HG02763 (cell line): ENCODE results near the gene STAB1.

Experiments
- ATAC-seq: cut with Tn5 transposase; IDR thresholded peaks from one replicate; pipeline ENCODE4 v1.9.1; 2021; ENCODE audit warnings: mild to moderate bottlenecking, moderate library complexity; ENCODE audit not compliant: unreplicated experiment

STAB1 gene

GRCh38 chr3:52532838-52533622 is 37.9 kb downstream of the STAB1 start:
- ATAC-seq: no peak

DNA sequence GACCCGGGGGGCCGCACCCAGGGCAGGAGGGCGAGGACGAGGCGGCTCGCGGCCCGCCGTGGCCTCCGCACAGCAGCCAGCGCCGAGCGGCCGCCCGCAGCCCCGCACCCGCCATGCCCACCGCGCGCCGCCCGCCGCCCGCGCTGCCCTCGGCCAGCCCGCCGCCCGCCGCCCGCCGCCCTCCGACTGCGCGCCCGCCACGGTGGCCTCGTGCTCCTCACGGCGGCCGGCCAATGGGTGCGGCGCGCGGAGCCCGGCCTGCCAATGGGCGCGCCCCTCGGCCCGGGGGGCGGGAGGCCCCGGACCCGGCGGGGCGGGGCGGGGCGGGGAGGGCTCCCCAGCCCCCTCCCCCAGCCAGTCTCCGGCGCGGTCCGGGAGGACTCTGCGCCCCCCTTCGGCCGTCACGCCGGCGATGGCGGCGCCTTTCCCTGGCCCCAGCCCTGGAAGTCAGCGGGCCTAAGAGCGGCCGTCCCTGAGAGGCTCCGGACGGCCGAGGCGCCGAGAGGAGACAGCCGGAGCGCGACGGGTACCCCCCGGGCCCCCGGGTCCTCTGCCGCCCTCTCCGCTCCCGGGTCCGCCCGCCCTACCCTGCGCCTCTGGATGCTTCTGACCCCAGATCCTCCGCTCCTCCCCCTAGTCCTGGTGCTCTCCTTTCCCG is 38.6 kb downstream of the STAB1 start, which contains the start of gene NT5DC2:
Gene NT5DC2, minus strand, starts transcription at position 235 of the 658 bp plus-strand sequence. Its CDS starts 120 bp downstream, at position 115.
- peak; percentile 27 for ATAC-seq

DNA sequence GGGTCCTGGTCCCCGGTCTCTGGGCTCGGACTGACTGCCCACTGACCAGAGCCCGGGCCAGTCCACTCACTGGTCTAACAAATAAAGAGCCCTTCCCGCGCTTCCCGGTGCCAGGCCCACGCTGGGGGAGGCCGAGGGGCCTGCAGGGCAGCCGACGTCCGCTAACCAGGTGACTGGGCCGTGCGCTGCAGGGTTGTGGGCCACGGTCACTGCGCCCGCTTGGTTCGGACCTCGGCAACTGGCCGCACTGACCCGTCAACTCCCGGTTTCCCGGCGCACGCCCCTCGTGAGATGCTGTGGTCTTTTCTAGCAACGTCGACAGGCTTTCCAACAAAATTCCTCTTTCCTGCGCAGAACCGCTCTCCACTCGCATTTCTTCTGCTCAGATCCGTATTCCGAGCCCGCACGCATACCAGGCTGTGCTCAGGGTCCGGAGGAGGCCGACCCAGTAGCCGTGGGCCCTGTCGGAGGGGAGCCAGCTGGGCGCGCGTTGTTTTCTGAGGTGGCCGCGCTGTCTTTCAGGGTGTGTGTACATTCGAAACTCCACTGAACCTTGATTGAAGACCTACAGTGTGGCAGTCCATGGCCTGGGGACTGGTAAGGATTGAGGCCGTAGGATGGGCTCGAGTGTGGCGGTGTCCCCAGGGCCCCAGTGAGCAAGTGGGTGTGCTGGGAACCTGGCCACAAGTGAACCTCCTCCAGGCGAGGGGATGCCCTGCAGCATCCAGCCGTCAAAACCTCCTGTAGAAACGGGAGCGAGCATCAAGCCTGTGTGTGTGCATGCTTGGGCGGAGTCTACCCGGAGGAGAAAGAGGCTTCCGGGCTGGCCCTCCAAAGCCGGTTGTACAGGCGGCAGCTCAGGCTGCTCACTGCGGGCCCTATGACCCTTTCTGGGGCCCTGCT is 39.4 kb downstream of the STAB1 start:
- ATAC-seq: no peak

DNA sequence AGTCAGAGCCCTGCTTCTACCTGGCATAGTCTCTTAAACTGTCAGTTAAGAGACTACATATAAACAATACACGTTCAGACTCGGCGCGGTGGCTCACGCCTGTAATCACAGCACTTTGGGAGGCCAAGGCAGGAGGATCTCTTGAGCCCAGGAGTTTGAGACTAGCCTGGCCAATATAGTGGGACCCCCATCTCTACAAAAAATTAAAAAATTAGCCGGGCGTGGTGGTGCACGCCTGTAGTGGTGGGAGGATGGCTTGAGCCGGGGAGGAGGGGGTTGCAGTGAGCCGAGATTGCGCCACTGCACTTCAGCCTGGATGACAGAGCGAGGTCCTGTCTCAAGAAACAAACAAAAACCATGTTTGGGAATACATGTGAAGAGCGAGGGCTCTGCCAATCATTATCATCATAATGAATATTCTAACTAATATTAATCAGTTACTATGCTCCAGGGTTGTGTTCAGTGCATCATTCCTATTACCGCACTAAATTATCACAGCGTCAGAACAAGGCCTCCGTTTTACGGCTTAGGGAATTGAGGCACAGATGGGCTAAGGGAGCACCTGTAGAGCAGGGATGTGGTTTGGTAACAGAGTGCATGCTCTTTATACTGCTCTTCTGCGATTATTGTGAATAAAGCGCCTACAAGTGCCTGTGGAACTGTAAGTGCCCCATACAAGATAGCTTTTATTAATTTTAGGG is 40.4 kb downstream of the STAB1 start:
- no peak for ATAC-seq

GRCh38 chr3:52536112-52536368 is 40.9 kb downstream of the STAB1 start:
- ATAC-seq: no peak

DNA sequence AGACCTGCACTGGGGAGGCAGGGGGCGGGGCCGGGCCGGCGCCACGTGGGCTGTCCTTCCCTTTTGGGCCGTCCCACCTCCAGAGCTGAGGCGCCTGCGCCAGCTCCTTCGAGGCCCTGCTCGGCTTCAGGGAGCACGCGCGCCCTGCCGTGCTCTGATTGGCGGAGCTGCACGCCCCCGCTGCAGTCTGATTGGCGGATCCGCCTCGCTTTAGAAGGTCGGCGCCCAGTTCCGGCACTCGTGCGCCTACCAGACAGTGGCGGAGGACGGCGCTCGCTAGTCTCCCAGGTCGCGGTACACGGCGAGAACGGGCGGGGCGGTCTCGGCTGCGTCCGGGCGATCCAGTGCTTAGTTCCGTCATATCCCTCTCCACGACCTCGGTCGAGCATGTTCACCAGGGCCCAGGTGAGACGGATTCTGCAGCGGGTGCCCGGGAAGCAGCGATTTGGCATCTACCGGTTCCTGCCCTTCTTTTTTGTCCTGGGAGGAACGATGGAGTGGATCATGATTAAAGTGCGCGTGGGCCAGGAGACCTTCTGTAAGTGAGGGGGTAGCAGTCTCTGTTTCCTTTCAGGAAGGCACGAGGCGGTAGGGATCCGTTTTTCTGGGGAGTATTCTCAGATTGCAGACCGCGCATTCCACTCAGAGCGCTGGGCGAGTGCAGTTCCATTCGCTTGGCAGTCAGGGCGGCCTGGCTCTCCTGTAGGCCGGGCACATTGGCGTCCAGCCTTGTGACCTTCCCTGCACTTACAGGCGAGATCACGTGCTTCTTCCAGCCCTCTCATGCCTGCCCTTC is 41.4 kb downstream of the STAB1 start, which contains the start of gene UQCC5:
Gene UQCC5, plus strand, starts transcription at position 237 of the 796 bp plus-strand sequence. Its CDS starts 151 bp downstream, at position 388.
- ATAC-seq: peak; percentile 86

- no peak for ATAC-seq
Measured at GRCh38 chr3:52537165-52537620, 42.1 kb downstream of the STAB1 start.

DNA sequence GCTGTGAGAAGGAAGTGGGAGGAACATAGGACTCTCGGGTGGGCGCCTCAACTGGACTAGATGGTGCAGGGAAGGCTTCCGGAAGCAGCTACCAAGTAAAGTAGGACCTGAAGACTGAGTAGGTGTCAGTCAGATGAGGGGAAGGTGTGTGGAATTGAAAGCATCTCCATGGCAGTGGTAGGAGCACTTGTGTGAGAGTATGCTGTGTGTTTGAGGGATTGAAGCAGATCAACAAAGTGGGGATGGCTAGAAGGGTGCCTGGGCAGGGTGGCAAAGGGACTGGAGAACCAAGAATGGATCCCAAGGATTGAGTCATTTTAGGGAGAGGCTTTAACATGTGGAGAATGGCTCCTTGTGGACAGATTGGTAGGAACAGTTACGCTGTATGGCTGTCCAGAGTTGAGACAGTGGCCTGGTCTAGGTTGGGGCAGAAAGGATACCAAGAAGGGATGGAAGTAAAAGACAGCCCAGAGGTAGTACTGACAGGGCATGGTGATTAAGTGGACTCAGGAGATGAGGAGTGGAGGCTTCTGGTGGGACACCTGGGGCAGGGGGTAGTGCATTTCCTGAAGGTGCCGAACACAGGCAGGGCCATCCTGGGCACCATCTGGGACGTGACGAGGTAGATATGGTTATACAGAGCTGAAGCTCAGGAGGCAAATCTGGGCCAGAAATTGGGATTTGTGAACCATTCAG is 42.7 kb downstream of the STAB1 start:
- ATAC-seq: no peak

DNA sequence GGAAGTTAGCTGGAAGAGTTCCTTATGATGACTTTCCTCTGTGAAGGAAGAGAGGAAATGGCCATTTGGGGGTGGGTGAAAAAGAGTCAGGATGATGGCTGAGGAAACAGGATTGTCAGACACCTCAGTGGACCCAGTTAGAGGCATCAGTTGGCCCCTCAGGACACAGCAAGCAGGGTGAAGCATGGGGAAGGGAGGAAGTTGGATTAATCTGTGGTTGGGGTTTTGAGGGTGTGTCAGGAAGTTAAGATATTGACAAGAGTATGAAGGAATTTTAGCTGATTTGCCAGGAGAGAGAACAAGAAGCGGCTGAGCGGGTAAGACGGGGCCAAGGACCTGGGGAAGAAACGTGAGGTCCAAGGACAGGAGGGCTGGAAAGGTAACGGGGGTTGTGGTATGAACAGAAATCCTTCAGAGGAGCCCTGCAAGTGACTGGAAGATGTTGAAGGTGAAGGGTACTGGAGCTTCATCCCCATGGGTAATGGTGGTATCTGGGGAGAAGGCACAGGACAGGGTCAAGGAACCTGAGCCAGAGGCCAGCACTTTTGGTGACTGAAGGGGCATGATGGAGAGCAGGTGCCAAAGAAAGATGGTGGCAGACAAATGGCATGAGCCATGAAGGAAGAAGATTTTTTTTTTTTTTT is 44.0 kb downstream of the STAB1 start:
- ATAC-seq: no peak

GRCh38 chr3:52541050-52541449 is 45.9 kb downstream of the STAB1 start:
- no peak for ATAC-seq

GRCh38 chr3:52544937-52545336 is 49.8 kb downstream of the STAB1 start:
- ATAC-seq: no peak

DNA sequence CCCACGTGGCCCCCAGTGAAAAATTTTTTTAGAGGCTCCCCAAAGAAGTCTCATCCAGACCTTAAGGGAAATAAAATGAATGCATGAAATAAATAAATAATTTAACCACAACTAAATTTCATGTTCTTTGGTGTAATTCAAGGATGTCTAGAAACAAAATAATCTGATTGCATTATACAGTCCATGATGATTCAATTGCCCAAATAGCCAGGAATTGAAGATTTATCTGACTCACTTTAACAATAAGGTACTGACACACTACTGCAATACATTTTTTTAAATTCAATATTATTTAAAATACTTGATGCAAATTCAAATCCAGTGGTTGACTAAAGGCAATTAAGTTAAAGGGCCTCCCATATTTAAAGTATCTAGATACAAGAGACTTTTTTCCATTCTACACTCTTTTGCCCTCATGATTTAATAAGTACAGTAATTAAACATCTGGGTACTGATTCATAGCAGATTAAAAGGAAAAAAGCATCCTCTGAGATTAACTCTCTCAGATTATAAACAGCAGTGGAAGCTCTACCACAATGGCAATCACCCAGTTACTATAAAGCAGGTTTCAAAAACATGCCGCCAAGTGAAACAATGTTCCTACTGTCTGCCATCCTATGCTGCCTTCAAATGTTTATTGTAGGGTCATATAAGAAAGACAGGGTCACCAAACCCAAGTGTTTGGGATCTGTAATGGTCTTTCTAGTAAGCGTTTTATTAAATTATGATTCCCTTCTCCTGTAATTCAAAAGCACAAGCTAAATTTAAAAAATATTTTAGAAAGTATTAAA is 51.2 kb downstream of the STAB1 start:
- ATAC-seq: no peak

DNA sequence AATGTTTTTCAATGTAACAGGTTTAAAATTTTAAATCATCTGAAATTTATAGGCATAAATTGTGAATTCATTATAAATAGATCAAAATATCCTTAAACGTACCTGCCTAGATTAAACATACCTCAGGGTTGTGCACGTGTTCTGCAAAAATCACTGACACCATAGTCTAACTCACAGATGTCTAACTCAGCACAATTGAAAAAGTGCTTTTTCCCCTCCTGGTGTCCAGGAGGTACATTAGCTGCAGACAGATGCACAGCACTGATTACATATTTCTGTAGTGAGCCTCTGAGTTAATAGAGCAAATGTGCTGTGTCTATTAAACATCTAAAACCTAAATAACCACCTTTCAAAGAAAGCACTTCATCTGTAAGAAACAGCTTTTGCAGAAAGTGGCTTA is 52.0 kb downstream of the STAB1 start:
- ATAC-seq: no peak

- ATAC-seq: no peak
Measured at GRCh38 chr3:52551118-52551517, 56.0 kb downstream of the STAB1 start.

DNA sequence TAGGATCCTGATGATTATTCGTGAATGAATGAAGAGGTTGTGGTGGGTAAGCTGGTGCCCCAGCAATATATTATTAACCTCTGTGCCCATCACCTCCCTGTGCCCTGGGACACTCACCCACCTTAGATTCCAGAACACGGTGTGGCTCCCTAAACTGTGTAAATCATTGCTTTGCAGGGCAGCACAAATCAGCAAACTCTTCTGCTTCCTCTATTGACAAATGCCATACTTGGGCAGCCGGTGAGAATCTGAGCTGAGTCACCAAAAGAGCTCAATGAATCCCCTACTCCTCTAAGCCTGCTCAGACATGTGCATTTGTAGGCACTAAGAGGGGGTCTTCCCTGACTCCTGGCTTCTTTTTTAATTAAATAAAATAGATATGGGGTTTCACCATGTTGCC is 57.0 kb downstream of the STAB1 start:
- no peak for ATAC-seq

DNA sequence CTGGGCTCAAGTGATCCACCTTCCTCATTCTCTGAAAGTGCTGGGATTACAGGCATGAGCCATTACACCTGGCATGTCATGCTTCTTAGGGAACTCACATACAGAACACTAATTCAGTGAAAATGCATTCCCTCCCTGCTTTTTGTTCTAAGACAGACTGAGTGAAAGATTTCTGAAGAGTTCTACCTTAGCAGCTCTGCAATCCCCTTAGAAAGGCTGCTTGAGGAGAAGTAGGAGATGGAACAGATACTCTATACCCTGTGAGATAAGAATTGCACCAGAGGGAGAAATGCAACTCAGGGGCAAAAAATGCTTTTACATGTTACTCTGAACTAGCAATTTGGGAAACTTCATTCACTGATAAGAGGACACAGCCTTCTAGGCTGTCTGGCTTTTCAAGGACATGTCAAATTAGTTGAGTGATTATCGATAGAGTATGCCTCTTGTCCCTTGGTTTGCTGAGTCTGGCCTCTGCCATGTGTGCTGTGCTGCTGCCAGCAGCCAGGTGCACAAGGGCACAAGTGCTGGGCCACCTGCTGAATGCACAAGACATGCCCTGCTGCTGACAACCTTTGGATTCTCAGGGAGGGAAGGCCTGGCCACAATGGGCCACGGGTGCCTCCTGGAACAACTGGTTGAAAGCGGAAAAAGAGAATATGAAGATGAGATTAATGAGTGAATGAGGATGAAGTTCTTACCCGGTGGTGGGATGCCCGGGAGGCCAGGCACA is 59.1 kb downstream of the STAB1 start:
- ATAC-seq: no peak

DNA sequence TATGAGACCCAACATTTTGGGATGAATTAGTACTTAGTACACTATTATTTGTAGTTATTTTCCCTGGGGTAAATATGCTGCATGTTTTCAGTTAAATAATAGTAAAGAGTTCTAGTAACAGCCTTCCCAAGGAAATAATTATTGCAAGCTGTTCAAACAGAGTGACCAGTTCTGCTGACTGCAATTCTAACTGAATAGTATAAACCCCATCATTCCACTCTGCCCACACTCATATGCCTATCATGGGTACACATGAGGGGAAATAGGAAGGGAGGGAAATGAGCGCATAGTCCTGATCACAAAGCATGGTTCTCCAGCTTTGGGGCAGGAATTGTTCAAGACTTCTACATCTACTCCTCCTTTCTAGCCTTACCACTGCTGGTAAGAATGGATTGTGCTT is 59.9 kb downstream of the STAB1 start:
- ATAC-seq: no peak
